IPS-15b (cell line): ENCODE data around the gene HLA-A.

ENCODE experiments used
- H3K27me3 ChIP-seq: one replicate; pipeline ENCODE4 v1.6.1; 2013; ENCODE audit warnings: low read length; ENCODE audit not compliant: control insufficient read depth, insufficient read depth
- H3K36me3 ChIP-seq: one replicate; pipeline ENCODE4 v1.6.1; 2013; ENCODE audit warnings: low read length; ENCODE audit not compliant: control insufficient read depth, insufficient read depth
- H3K4me1 ChIP-seq: one replicate; pipeline ENCODE4 v1.6.1; 2013; ENCODE audit warnings: mild to moderate bottlenecking, low read length; ENCODE audit not compliant: control insufficient read depth, insufficient read depth
- H3K4me3 ChIP-seq: one replicate; pipeline ENCODE4 v1.5.1; 2013; ENCODE audit warnings: low read depth, low read length
- H3K9ac ChIP-seq: one replicate; pipeline ENCODE4 v1.6.1; 2013; ENCODE audit warnings: low read depth, mild to moderate bottlenecking, low read length
- H3K9me3 ChIP-seq: one replicate; pipeline ENCODE4 v1.6.1; 2013; ENCODE audit warnings: mild to moderate bottlenecking, low read length; ENCODE audit not compliant: control insufficient read depth, insufficient read depth

HLA-A gene

GRCh38 chr6:29942275-29943052 is at the start of gene HLA-A:
Gene HLA-A (plus strand): TSS chr6:29942532. CDS start chr6:29942554, 22 bp downstream.
- peaks cover 4% of the 10 kb centered on the region for H3K36me3 ChIP-seq
- peak within 1 kb of the TSS; percentile 52 for H3K4me3 ChIP-seq
- H3K27me3 ChIP-seq: peaks cover 2% of the 10 kb centered on the region
- H3K9me3 ChIP-seq: no peaks in the 10 kb centered on the region
- no peak within 1 kb of the TSS for H3K9ac ChIP-seq
- H3K4me1 ChIP-seq: no peaks in the 10 kb centered on the region

DNA sequence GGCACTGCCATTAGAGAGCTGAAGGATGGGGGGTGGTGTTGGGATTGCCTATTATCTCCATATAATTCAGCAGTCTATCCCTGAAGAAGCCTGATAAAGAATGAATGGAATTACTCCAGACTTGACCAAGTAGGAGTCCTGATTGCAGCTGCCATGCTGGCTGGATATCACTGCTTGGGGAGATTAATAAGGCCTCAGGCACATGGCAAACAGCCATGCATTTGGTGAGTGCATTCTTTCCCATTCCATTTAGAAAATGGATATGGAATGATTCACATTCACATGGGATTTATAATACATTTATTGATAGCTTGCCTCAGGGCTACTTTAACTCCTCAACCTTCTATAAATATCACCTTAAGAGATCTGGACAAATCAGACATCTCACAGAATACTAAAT is 49.6 kb upstream of the HLA-A start:
- peaks cover 11% of the 10 kb centered on the region for H3K27me3 ChIP-seq

DNA sequence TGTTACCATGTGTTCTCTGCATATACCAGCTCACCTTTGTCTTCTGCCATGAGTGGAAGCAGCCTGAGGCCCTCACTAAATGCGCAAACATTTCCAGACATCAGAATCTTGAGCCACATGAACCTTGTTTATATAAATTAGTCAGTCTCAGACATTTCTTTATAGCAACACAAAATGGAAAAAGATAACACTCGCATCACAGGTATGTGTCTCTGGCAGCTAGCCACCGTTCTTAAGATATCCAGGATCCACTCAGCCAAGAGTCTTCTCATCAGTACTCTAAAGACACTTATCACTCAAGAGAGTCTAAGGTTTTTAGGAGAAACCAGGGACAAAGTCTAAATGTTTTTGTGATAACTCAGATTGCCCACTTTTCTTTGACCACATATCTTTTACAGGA is 43.1 kb upstream of the HLA-A start:
- H3K27me3 ChIP-seq: no peaks in the 10 kb centered on the region
- H3K9me3 ChIP-seq: no peaks in the 10 kb centered on the region
- no peaks in the 10 kb centered on the region for H3K4me1 ChIP-seq
- no peak overlapping the region for H3K4me3 ChIP-seq
- H3K9ac ChIP-seq: no peak overlapping the region
- no peaks in the 10 kb centered on the region for H3K36me3 ChIP-seq

More for the DNA sequence above, 49.6 kb upstream of the HLA-A start:
- H3K4me1 ChIP-seq: no peaks in the 10 kb centered on the region
- no peak overlapping the region for H3K9ac ChIP-seq
- no peaks in the 10 kb centered on the region for H3K9me3 ChIP-seq
- H3K4me3 ChIP-seq: no peak overlapping the region
- H3K36me3 ChIP-seq: no peaks in the 10 kb centered on the region

GRCh38 chr6:29905286-29905685 is 37.0 kb upstream of the HLA-A start:
- no peak overlapping the region for H3K4me3 ChIP-seq
- H3K9ac ChIP-seq: no peak overlapping the region
- no peaks in the 10 kb centered on the region for H3K36me3 ChIP-seq
- no peaks in the 10 kb centered on the region for H3K27me3 ChIP-seq
- H3K4me1 ChIP-seq: no peaks in the 10 kb centered on the region
- no peaks in the 10 kb centered on the region for H3K9me3 ChIP-seq

- no peaks in the 10 kb centered on the region for H3K36me3 ChIP-seq
- no peaks in the 10 kb centered on the region for H3K9me3 ChIP-seq
- H3K4me3 ChIP-seq: no peak overlapping the region
- H3K9ac ChIP-seq: no peak overlapping the region
- no peaks in the 10 kb centered on the region for H3K4me1 ChIP-seq
- peaks cover 5% of the 10 kb centered on the region for H3K27me3 ChIP-seq
These were observed 34.5 kb upstream of the HLA-A start for GRCh38 chr6:29907637-29908340.

DNA sequence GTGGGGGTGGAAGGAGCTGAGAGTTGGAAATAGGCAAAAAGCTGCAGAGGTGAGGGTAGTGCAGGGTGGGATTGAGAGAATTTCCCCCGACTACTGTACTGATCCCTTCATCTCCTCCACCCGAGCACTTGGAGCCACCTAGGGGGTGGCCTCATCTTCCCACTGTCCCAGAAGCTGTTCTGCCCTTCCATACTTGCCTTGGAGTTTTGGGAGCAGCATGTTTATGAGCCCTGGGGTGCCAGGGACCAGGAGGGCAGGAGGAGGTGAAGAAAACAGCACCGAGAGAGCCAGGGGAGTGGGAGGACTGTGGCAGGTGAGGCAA is 34.0 kb upstream of the HLA-A start:
- Histone ChIP-seq H3K4me3 (no peak overlapping the region), H3K4me1 (no peaks in the 10 kb centered on the region), H3K36me3 (no peaks in the 10 kb centered on the region), H3K9me3 (no peaks in the 10 kb centered on the region), H3K27me3 (peaks cover 5% of the 10 kb centered on the region), H3K9ac (no peak overlapping the region)

- no peaks in the 10 kb centered on the region for H3K9me3 ChIP-seq
- no peaks in the 10 kb centered on the region for H3K36me3 ChIP-seq
- no peak overlapping the region for H3K4me3 ChIP-seq
- H3K27me3 ChIP-seq: peaks cover 5% of the 10 kb centered on the region
- no peaks in the 10 kb centered on the region for H3K4me1 ChIP-seq
- H3K9ac ChIP-seq: no peak overlapping the region
These were observed 33.6 kb upstream of the HLA-A start for GRCh38 chr6:29908710-29909109.

DNA sequence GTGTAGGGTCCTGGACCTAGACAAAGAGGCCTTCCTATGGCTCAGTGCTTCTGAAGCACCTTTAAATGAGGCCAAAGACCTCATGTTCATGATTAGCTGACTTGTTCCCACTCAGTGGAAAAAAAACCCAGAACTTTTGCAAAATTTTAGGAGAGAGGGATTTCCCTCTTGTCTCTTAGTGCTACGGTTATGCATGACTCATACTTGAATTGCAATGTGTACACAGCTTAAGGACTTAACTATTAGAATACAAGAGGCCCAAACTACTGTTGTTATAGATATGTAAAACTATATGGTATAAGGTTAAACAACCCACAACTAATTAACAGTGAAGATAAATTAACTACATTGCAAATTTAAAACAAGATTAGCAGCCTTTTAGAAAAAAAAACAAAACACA is 32.3 kb upstream of the HLA-A start:
- Histone ChIP-seq H3K4me3 (no peak overlapping the region), H3K9ac (no peak overlapping the region), H3K36me3 (no peaks in the 10 kb centered on the region), H3K27me3 (peaks cover 5% of the 10 kb centered on the region), H3K9me3 (no peaks in the 10 kb centered on the region), H3K4me1 (no peaks in the 10 kb centered on the region)

DNA sequence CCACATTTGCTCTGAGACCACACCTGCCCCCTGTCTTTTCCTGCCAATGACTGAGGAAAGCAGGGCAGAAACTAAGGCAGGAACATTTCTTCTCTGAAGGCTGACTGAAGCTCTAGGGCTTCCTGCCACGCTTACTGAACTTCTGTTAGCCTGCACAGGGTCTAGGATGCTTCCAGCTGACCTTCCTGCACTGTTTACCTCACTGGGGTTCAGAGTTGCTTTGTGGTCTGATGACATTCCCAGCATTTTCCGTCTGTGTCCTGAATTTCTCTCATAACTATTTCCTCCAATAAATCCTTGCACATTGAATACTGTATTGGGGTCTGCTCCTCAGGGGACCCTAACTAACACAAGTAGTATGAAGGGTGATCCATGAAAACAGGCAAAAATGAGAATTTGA is 29.5 kb upstream of the HLA-A start:
- H3K4me3 ChIP-seq: no peak overlapping the region
- H3K9ac ChIP-seq: no peak overlapping the region
- no peaks in the 10 kb centered on the region for H3K36me3 ChIP-seq
- peaks cover 5% of the 10 kb centered on the region for H3K27me3 ChIP-seq
- no peaks in the 10 kb centered on the region for H3K9me3 ChIP-seq
- no peaks in the 10 kb centered on the region for H3K4me1 ChIP-seq

GRCh38 chr6:29916741-29917140 is 25.6 kb upstream of the HLA-A start:
- Histone ChIP-seq H3K4me3 (no peak overlapping the region), H3K9me3 (no peaks in the 10 kb centered on the region), H3K4me1 (no peaks in the 10 kb centered on the region), H3K9ac (no peak overlapping the region), H3K27me3 (peaks cover 2% of the 10 kb centered on the region), H3K36me3 (no peaks in the 10 kb centered on the region)

- H3K9me3 ChIP-seq: no peaks in the 10 kb centered on the region
- no peaks in the 10 kb centered on the region for H3K36me3 ChIP-seq
- H3K4me1 ChIP-seq: no peaks in the 10 kb centered on the region
- no peak overlapping the region for H3K4me3 ChIP-seq
- H3K27me3 ChIP-seq: no peaks in the 10 kb centered on the region
- H3K9ac ChIP-seq: no peak overlapping the region
These were observed 24.5 kb upstream of the HLA-A start for GRCh38 chr6:29917857-29918256.
